Measurements from ENCODE around the gene RALGPS1.

RALGPS1 gene

GRCh38 chr9:126894052-126894603 lies 20.5 kb upstream of the RALGPS1 start:
- in situ Hi-C loops (cut with HindIII; ENCODE audit: low pct_ligation_motif_present, low pct_unique_long_range_greater_than_20kb, low sequenced_read_pairs), result no loop called here
- DNase-seq, result no peak

GRCh38 chr9:126902210-126902609 lies 12.4 kb upstream of the RALGPS1 start:
- in situ Hi-C loops (cut with HindIII; ENCODE audit: low pct_ligation_motif_present, low pct_unique_long_range_greater_than_20kb, low sequenced_read_pairs), result no loop called here
- DNase-seq, result no peak

- DNase-seq, result no peak
These were observed 10.0 kb upstream of the RALGPS1 start for GRCh38 chr9:126904586-126904985.

GRCh38 chr9:126906091-126906490 lies 8.5 kb upstream of the RALGPS1 start:
- in situ Hi-C loops (cut with HindIII; ENCODE audit: low pct_ligation_motif_present, low pct_unique_long_range_greater_than_20kb, low sequenced_read_pairs), result no loop called here
- DNase-seq, result no peak

More at GRCh38 chr9:126904586-126904985, 10.0 kb upstream of the RALGPS1 start:
- in situ Hi-C loops (cut with HindIII; ENCODE audit: low pct_ligation_motif_present, low pct_unique_long_range_greater_than_20kb, low sequenced_read_pairs), result no loop called here

- DNase-seq, result no peak
- in situ Hi-C loops (cut with HindIII; ENCODE audit: low pct_ligation_motif_present, low pct_unique_long_range_greater_than_20kb, low sequenced_read_pairs), result no loop called here
These were observed 7.5 kb upstream of the RALGPS1 start for GRCh38 chr9:126907058-126907457.

GRCh38 chr9:126915281-126915816 lies 767 bp downstream of the RALGPS1 start:
- DNase-seq, result peak; percentile 6
- in situ Hi-C loops (cut with HindIII; ENCODE audit: low pct_ligation_motif_present, low pct_unique_long_range_greater_than_20kb, low sequenced_read_pairs), result no loop called here

- DNase-seq, result no peak
- in situ Hi-C loops (cut with HindIII; ENCODE audit: low pct_ligation_motif_present, low pct_unique_long_range_greater_than_20kb, low sequenced_read_pairs), result no loop called here
These were observed 1.4 kb downstream of the RALGPS1 start for GRCh38 chr9:126915846-126916543.

- in situ Hi-C loops (cut with HindIII; ENCODE audit: low pct_ligation_motif_present, low pct_unique_long_range_greater_than_20kb, low sequenced_read_pairs), result no loop called here
- peak; percentile 5 for DNase-seq
These were observed 2.3 kb downstream of the RALGPS1 start for GRCh38 chr9:126916909-126917308.

GRCh38 chr9:126919193-126919592 lies 4.6 kb downstream of the RALGPS1 start:
- no peak for DNase-seq
- in situ Hi-C loops (cut with HindIII; ENCODE audit: low pct_ligation_motif_present, low pct_unique_long_range_greater_than_20kb, low sequenced_read_pairs), result no loop called here

- in situ Hi-C loops (cut with HindIII; ENCODE audit: low pct_ligation_motif_present, low pct_unique_long_range_greater_than_20kb, low sequenced_read_pairs), result no loop called here
- DNase-seq, result no peak
These were observed 11.3 kb downstream of the RALGPS1 start for GRCh38 chr9:126925876-126926275.

GRCh38 chr9:126926364-126926763 lies 11.8 kb downstream of the RALGPS1 start:
- in situ Hi-C loops (cut with HindIII; ENCODE audit: low pct_ligation_motif_present, low pct_unique_long_range_greater_than_20kb, low sequenced_read_pairs), result no loop called here
- no peak for DNase-seq

- in situ Hi-C loops (cut with HindIII; ENCODE audit: low pct_ligation_motif_present, low pct_unique_long_range_greater_than_20kb, low sequenced_read_pairs), result no loop called here
- no peak for DNase-seq
These were observed 12.8 kb downstream of the RALGPS1 start for GRCh38 chr9:126927419-126927818.

- DNase-seq, result no peak
- in situ Hi-C loops (cut with HindIII; ENCODE audit: low pct_ligation_motif_present, low pct_unique_long_range_greater_than_20kb, low sequenced_read_pairs), result no loop called here
These were observed 18.3 kb downstream of the RALGPS1 start for GRCh38 chr9:126932871-126933321.

GRCh38 chr9:126933334-126933980 lies 18.9 kb downstream of the RALGPS1 start:
- in situ Hi-C loops (cut with HindIII; ENCODE audit: low pct_ligation_motif_present, low pct_unique_long_range_greater_than_20kb, low sequenced_read_pairs), result no loop called here
- DNase-seq, result no peak

- in situ Hi-C loops (cut with HindIII; ENCODE audit: low pct_ligation_motif_present, low pct_unique_long_range_greater_than_20kb, low sequenced_read_pairs), result no loop called here
- no peak for DNase-seq
These were observed 19.9 kb downstream of the RALGPS1 start for GRCh38 chr9:126934441-126934840.

GRCh38 chr9:126935630-126936029 lies 21.0 kb downstream of the RALGPS1 start:
- in situ Hi-C loops (cut with HindIII; ENCODE audit: low pct_ligation_motif_present, low pct_unique_long_range_greater_than_20kb, low sequenced_read_pairs), result no loop called here
- no peak for DNase-seq

GRCh38 chr9:126937444-126937843 lies 22.9 kb downstream of the RALGPS1 start:
- DNase-seq, result no peak
- in situ Hi-C loops (cut with HindIII; ENCODE audit: low pct_ligation_motif_present, low pct_unique_long_range_greater_than_20kb, low sequenced_read_pairs), result no loop called here

GRCh38 chr9:126938327-126938726 lies 23.7 kb downstream of the RALGPS1 start:
- in situ Hi-C loops (cut with HindIII; ENCODE audit: low pct_ligation_motif_present, low pct_unique_long_range_greater_than_20kb, low sequenced_read_pairs), result no loop called here
- DNase-seq, result no peak

GRCh38 chr9:126939821-126940221 lies 25.2 kb downstream of the RALGPS1 start:
- DNase-seq, result peak; percentile 12
- in situ Hi-C loops (cut with HindIII; ENCODE audit: low pct_ligation_motif_present, low pct_unique_long_range_greater_than_20kb, low sequenced_read_pairs), result no loop called here

GRCh38 chr9:126942399-126942798 lies 27.8 kb downstream of the RALGPS1 start:
- in situ Hi-C loops (cut with HindIII; ENCODE audit: low pct_ligation_motif_present, low pct_unique_long_range_greater_than_20kb, low sequenced_read_pairs), result no loop called here
- DNase-seq, result no peak
